DOHH2 (cell line): Measurements from ENCODE around the gene OSBPL9.

ENCODE experiments used
- H3F3A ChIP-seq: fragments of 200-600 bp; sonication (generic), shearing (Covaris generic); 2 replicates; pipeline ENCODE4 v1.6.0; 2016; ENCODE audit warnings: antibody characterized with exemption, mild to moderate bottlenecking; ENCODE audit not compliant: control insufficient read depth, insufficient read depth
- H3K27ac ChIP-seq: fragments of 200-600 bp; sonication (generic); 2 replicates; pipeline ENCODE4 v1.5.1; 2014; ENCODE audit warnings: low read depth, mild to moderate bottlenecking, low read length, moderate library complexity
- H3K27me3 ChIP-seq: fragments of 200-600 bp; sonication (generic); 2 replicates; pipeline ENCODE4 v1.6.1; 2014; ENCODE audit warnings: mild to moderate bottlenecking, low read length, mixed read lengths; ENCODE audit not compliant: control insufficient read depth
- H3K36me3 ChIP-seq: fragments of 200-600 bp; sonication (generic); 2 replicates; pipeline ENCODE4 v1.6.1; 2014; ENCODE audit warnings: mild to moderate bottlenecking, low read length, moderate library complexity, mixed read lengths; ENCODE audit not compliant: control insufficient read depth
- H3K4me1 ChIP-seq: fragments of 200-600 bp; sonication (generic); 2 replicates; pipeline ENCODE4 v1.6.1; 2014; ENCODE audit warnings: mild to moderate bottlenecking, low read length, mixed read lengths; ENCODE audit not compliant: control insufficient read depth
- H3K4me2 ChIP-seq: fragments of 200-600 bp; sonication (generic); 2 replicates; pipeline ENCODE4 v1.6.0; 2014; ENCODE audit warnings: mild to moderate bottlenecking, low read length, moderate library complexity
- H3K4me3 ChIP-seq: fragments of 200-600 bp; sonication (generic); 2 replicates; pipeline ENCODE4 v1.5.1; 2014; ENCODE audit warnings: mild to moderate bottlenecking, low read length, mixed read lengths
- H3K79me2 ChIP-seq: fragments of 200-600 bp; sonication (generic); 2 replicates; pipeline ENCODE4 v1.6.1; 2014; ENCODE audit warnings: mild to moderate bottlenecking, low read length, mixed read lengths; ENCODE audit not compliant: control insufficient read depth
- H3K9me2 ChIP-seq: fragments of 200-600 bp; sonication (generic); replicated peaks from 2 replicates; pipeline ENCODE4 v1.6.1; 2014; ENCODE audit warnings: mild to moderate bottlenecking, low read length, mixed read lengths; ENCODE audit not compliant: control insufficient read depth
- H3K9me3 ChIP-seq: fragments of 200-600 bp; sonication (generic); 2 replicates; pipeline ENCODE4 v1.6.1; 2014; ENCODE audit warnings: antibody characterized with exemption, low read length, mixed read lengths; ENCODE audit not compliant: control insufficient read depth, insufficient read depth
- H4K20me1 ChIP-seq: fragments of 200-600 bp; sonication (generic); 2 replicates; pipeline ENCODE4 v1.6.0; 2014; ENCODE audit warnings: low read depth, mild to moderate bottlenecking, antibody characterized with exemption, low read length, moderate library complexity; ENCODE audit not compliant: control insufficient read depth, insufficient read depth
- EZH2phosphoT487 ChIP-seq: fragments of 200-600 bp; sonication (generic); IDR thresholded peaks from 2 replicates; pipeline ENCODE4 v1.6.1; 2017; ENCODE audit warnings: borderline replicate concordance, mild to moderate bottlenecking, antibody characterized with exemption, low read length, moderate library complexity, mixed read lengths
- TF ChIP-seq, protein P1 (sequence below): fragments of 200-600 bp; sonication (generic); IDR thresholded peaks from one replicate; pipeline ENCODE4 v1.5.1; 2014; ENCODE audit warnings: antibody characterized with exemption, mild to moderate bottlenecking, low read depth, low read length; ENCODE audit not compliant: poor library complexity, severe bottlenecking

OSBPL9 gene

DNA sequence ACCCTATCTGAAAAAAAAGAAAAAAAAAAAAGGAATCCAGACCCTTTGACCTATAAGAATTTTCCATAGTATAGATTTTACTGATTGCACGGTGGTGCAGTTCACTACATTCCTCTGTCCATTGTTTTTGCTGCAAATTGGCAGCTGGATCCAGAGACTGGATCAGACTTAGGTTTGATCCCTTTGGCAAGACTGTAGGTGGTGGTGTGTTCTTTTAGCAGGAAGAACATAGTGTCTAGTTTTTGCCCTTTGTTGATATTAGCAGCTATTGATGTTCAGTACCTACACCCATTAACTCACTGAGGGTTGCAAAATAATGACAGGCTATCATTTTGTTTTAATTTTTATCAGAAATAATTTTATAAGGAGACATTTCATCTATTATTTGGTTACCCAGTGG, 37.1 kb downstream of the OSBPL9 start:
- TF ChIP-seq, protein P1, sequence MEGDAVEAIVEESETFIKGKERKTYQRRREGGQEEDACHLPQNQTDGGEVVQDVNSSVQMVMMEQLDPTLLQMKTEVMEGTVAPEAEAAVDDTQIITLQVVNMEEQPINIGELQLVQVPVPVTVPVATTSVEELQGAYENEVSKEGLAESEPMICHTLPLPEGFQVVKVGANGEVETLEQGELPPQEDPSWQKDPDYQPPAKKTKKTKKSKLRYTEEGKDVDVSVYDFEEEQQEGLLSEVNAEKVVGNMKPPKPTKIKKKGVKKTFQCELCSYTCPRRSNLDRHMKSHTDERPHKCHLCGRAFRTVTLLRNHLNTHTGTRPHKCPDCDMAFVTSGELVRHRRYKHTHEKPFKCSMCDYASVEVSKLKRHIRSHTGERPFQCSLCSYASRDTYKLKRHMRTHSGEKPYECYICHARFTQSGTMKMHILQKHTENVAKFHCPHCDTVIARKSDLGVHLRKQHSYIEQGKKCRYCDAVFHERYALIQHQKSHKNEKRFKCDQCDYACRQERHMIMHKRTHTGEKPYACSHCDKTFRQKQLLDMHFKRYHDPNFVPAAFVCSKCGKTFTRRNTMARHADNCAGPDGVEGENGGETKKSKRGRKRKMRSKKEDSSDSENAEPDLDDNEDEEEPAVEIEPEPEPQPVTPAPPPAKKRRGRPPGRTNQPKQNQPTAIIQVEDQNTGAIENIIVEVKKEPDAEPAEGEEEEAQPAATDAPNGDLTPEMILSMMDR, result no peak
- Histone ChIP-seq H3K27me3 (no peaks in the 10 kb centered on the region), H3K79me2 (no peaks in the 10 kb centered on the region)

DNA sequence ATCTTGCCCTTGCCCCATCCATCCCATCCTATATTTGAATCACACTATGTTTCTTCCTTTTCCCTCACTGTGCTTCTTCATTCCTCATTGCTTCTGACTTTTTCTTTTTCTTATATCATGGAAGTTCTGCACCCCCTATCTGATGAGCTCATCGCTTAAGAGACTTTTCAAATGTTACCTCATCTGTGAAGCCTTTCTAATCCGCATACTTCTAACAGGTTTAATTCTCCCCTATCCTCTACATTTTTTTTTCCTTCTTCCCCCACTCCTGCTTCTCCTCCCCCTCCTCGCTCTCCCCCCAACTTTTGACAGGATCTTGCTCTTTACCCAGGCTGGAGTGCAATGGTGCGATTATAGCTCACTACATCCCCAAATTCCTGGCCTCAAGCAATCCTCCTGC, 39.5 kb downstream of the OSBPL9 start:
- Histone ChIP-seq H3K9me3 (no peaks in the 10 kb centered on the region), H3F3A (no peaks in the 10 kb centered on the region), H3K27ac (no peak overlapping the region), H3K36me3 (no peaks in the 10 kb centered on the region), H3K27me3 (no peaks in the 10 kb centered on the region), H4K20me1 (no peaks in the 10 kb centered on the region), H3K79me2 (no peaks in the 10 kb centered on the region), H3K9me2 (no peaks in the 10 kb centered on the region), H3K4me1 (no peaks in the 10 kb centered on the region), H3K4me3 (no peak overlapping the region), H3K4me2 (no peak overlapping the region)
- no peak for TF ChIP-seq EZH2phosphoT487
- TF ChIP-seq, protein P1, result no peak

More for the DNA sequence above, 37.1 kb downstream of the OSBPL9 start:
- Histone ChIP-seq H3K9me3 (no peaks in the 10 kb centered on the region), H3K9me2 (no peaks in the 10 kb centered on the region), H3K4me2 (no peak overlapping the region), H3K4me1 (no peaks in the 10 kb centered on the region), H4K20me1 (no peaks in the 10 kb centered on the region), H3F3A (no peaks in the 10 kb centered on the region), H3K36me3 (no peaks in the 10 kb centered on the region), H3K4me3 (no peak overlapping the region), H3K27ac (no peak overlapping the region)

DNA sequence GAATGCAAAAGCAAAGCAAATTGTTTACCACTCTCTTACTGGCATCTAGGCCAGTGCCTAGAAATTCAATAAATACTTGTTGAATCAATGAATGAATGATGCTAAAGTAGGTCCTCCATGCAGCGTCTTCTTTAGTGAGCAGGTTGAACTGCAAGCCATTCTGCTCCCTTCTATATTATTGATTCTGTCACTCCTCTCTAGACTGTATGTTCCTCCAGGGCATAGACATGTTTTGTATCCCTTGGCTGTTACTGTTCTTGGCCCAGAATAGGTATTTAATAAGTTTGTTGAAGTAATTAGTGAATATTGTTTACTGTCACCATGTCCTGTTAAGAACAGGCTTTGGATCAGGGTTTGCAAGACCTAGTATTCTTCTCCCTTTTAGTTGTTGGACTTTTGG, 43.7 kb downstream of the OSBPL9 start:
- Histone ChIP-seq H3K4me2 (no peak overlapping the region), H3K4me3 (no peak overlapping the region)
- TF ChIP-seq, protein P1, result no peak
- TF ChIP-seq EZH2phosphoT487, result no peak

DNA sequence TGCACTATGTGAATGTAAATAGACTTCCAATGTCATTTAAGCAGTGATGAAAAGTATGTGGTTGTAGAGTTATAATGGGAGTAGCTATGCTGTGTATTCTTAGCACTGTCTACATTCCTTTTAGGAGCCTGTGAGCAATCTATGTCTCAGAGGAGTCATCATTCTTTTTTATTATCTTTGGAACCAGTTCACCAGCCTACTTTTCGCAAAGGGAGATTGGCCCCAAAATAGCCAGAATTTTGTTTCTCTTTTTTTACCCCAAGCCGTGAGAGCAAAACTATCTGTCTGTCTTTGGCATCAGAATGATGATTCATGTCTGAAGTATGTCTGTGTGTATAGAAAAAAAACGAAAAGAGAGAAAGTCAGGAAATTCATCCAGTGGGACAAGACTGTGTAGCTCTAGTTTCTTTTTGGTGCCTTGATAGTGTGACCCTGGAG, 44.2 kb downstream of the OSBPL9 start:
- no peaks in the 10 kb centered on the region for H3K9me2 ChIP-seq
- TF ChIP-seq, protein P1, result no peak
- no peak for TF ChIP-seq EZH2phosphoT487
- no peaks in the 10 kb centered on the region for H3K79me2 ChIP-seq
- no peaks in the 10 kb centered on the region for H3K9me3 ChIP-seq
- H3K4me2 ChIP-seq, result no peak overlapping the region
- H3K27me3 ChIP-seq, result no peaks in the 10 kb centered on the region
- no peaks in the 10 kb centered on the region for H3K36me3 ChIP-seq
- H4K20me1 ChIP-seq, result no peaks in the 10 kb centered on the region
- no peak overlapping the region for H3K4me3 ChIP-seq
- no peaks in the 10 kb centered on the region for H3F3A ChIP-seq
- H3K27ac ChIP-seq, result no peak overlapping the region
- no peaks in the 10 kb centered on the region for H3K4me1 ChIP-seq

More for the DNA sequence above, 43.7 kb downstream of the OSBPL9 start:
- Histone ChIP-seq H3K27me3 (no peaks in the 10 kb centered on the region), H3K4me1 (no peaks in the 10 kb centered on the region), H3K27ac (no peak overlapping the region), H4K20me1 (no peaks in the 10 kb centered on the region), H3K79me2 (no peaks in the 10 kb centered on the region), H3F3A (no peaks in the 10 kb centered on the region), H3K9me3 (no peaks in the 10 kb centered on the region), H3K36me3 (no peaks in the 10 kb centered on the region), H3K9me2 (no peaks in the 10 kb centered on the region)
